ENCODE results near the gene SPDYE11.
"Not testable (repeated sequence)": the region's sequence is repeated elsewhere in the genome, so short reads cannot be mapped to it uniquely, and the experiment has no call there.

SPDYE11 gene

GRCh38 chr7:73057811-73058210 is at the start of gene SPDYE11:
Gene SPDYE11 (minus strand): TSS chr7:73057911. CDS start chr7:73056111, 1,800 bp downstream.
- TF ChIP-seq CTCF (IDR thresholded peaks at IDR 0.05) = not testable (repeated sequence)

- TF ChIP-seq CTCF (IDR thresholded peaks at IDR 0.05) = not testable (repeated sequence)
Measured at GRCh38 chr7:73085938-73086337, 28.2 kb upstream of the SPDYE11 start, which contains the start of gene SPDYE9. Gene SPDYE9 (minus strand): TSS chr7:73086038. CDS start chr7:73084238, 1,800 bp downstream.

GRCh38 chr7:73029666-73030065 is 28.0 kb downstream of the SPDYE11 start, which contains the start of gene SPDYE8:
Gene SPDYE8 (minus strand): TSS chr7:73029766. CDS start chr7:73027966, 1,800 bp downstream.
- not testable (repeated sequence) for TF ChIP-seq CTCF (IDR thresholded peaks at IDR 0.05)
